ENCODE measurements around the gene PLEKHA7. TPM values are rescaled to one million over a fixed set of nuclear protein-coding genes. Genes with fewer than 3 reads are reported as not detected.
A peak's percentile ranks its signal among the peaks of the same experiment; 100 is the strongest.

The PLEKHA7 gene
- total RNA-seq, 1 donor from 2014 or later = 77.1 TPM

- Mint-ChIP-seq H3K36me3 (ENCODE audit: insufficient read depth) (peaks cover 16% of the 10 kb centered on the region), H3K4me1 (ENCODE audit: low read depth) (peaks cover 17% of the 10 kb centered on the region), H3K4me3 (ENCODE audit: low read depth) (no peak within 1 kb of the TSS), H3K9me3 (ENCODE audit: low read depth) (no peaks in the 10 kb centered on the region), H3K27ac (peak within 1 kb of the TSS; percentile 84), H3K27me3 (no peaks in the 10 kb centered on the region)
- DNase-seq (ENCODE audit: low spot score, unreplicated experiment) = peak; percentile 93
- TF ChIP-seq CTCF (IDR thresholded peaks at IDR 0.05; ENCODE audit: unreplicated experiment) = no peak
Observed at GRCh38 chr11:16738193-16738946, 275.8 kb downstream of the PLEKHA7 start, which contains the start of gene C11orf58. Gene C11orf58 (plus strand): TSS chr11:16738647. CDS start chr11:16738779, 132 bp downstream.

- no peak overlapping the region for H3K27ac Mint-ChIP-seq
- DNase-seq (ENCODE audit: low spot score, unreplicated experiment) = no peak
- TF ChIP-seq CTCF (IDR thresholded peaks at IDR 0.05; ENCODE audit: unreplicated experiment) = no peak
- no peak overlapping the region for H3K4me3 Mint-ChIP-seq (ENCODE audit: low read depth)
- no peaks in the 10 kb centered on the region for H3K27me3 Mint-ChIP-seq
- H3K36me3 Mint-ChIP-seq (ENCODE audit: insufficient read depth) = peaks cover 12% of the 10 kb centered on the region
- H3K9me3 Mint-ChIP-seq (ENCODE audit: low read depth) = no peaks in the 10 kb centered on the region
- peaks cover 13% of the 10 kb centered on the region for H3K4me1 Mint-ChIP-seq (ENCODE audit: low read depth)
Observed at GRCh38 chr11:16737818-16738192, 276.4 kb downstream of the PLEKHA7 start.

Other genes with a start within 250 kb of the PLEKHA7 start
- gene RPS13, start 63.3 kb upstream of the PLEKHA7 start, total RNA-seq = 966 and 1,026 TPM in 2 replicates
- 96.0 and 106 TPM in 2 replicates for gene PIK3C2A, start 193.6 kb upstream of the PLEKHA7 start, total RNA-seq